Measurements from ENCODE around the gene DHX16. TPM values are rescaled to one million over a fixed set of nuclear protein-coding genes. Genes with fewer than 3 reads are reported as not detected.

Gene DHX16
- total and polyA plus RNA-seq, 2 of the 4 experiments (the other 2 are of a cell fraction), result 47.9 to 48.4 TPM

GRCh38 chr6:30700340-30700739 lies 27.5 kb upstream of the DHX16 start:
- no peak overlapping the region for H4K91ac ChIP-seq (ENCODE audit: insufficient read depth, low read depth, low read length)
- H3K14ac ChIP-seq (replicated peaks; ENCODE audit: low read depth, low read length), result no peak overlapping the region
- no peak overlapping the region for H2BK20ac ChIP-seq (ENCODE audit: low read depth, low read length)
- H2AFZ ChIP-seq (replicated peaks; ENCODE audit: low read length, poor library complexity), result no peak overlapping the region
- in situ Hi-C loops (cut with MboI; ENCODE audit: low sequenced_read_pairs) (no loop called here), intact Hi-C loops (cut with micrococcal nuclease) (no loop called here), dilution Hi-C loops (cut with HindIII; ENCODE audit: low sequenced_read_pairs, unreplicated experiment) (no loop called here)
- H3K18ac ChIP-seq (ENCODE audit: low read depth, low read length), result no peak overlapping the region
- H2BK5ac ChIP-seq (ENCODE audit: low read depth, low read length, poor library complexity, severe bottlenecking), result no peak overlapping the region
- no peak overlapping the region for H2AK9ac ChIP-seq (replicated peaks; ENCODE audit: low read depth, low read length, poor library complexity)
- TF ChIP-seq CHD1 (IDR thresholded peaks at IDR 0.05; ENCODE audit: low read depth, low read length) (no peak), NFE2L2 (IDR thresholded peaks at IDR 0.05; ENCODE audit: low read depth, low read length) (no peak), RAD21 (IDR thresholded peaks at IDR 0.05; ENCODE audit: low read length) (no peak), RCOR1 (IDR thresholded peaks at IDR 0.05; ENCODE audit: insufficient replicate concordance, low read length) (no peak), MAZ (IDR thresholded peaks at IDR 0.05; ENCODE audit: borderline replicate concordance, low read depth, low read length) (no peak), MAFK (IDR thresholded peaks at IDR 0.05; ENCODE audit: low read depth, low read length) (no peak), FOS (IDR thresholded peaks at IDR 0.05; ENCODE audit: low read depth, low read length) (no peak), ELK1 (IDR thresholded peaks at IDR 0.05; ENCODE audit: borderline replicate concordance, low read depth, low read length) (no peak), BHLHE40 (IDR thresholded peaks at IDR 0.05; ENCODE audit: low read depth, low read length) (no peak), MXI1 (IDR thresholded peaks at IDR 0.05; ENCODE audit: borderline replicate concordance, low read depth, low read length) (no peak), CTCF (conservative IDR thresholded peaks at IDR 0.05; ENCODE audit: low read depth, low read length) (no peak), RFX5 (IDR thresholded peaks at IDR 0.05; ENCODE audit: low read depth, low read length) (no peak), SMC3 (IDR thresholded peaks at IDR 0.05; ENCODE audit: low read depth, low read length) (no peak), USF2 (IDR thresholded peaks at IDR 0.05; ENCODE audit: low read depth, low read length) (no peak), CEBPB (IDR thresholded peaks at IDR 0.05; ENCODE audit: low read depth, low read length) (no peak), POLR2A (IDR thresholded peaks at IDR 0.05; ENCODE audit: low read depth, low read length) (no peak)
- no peaks in the 10 kb centered on the region for H3K4me1 ChIP-seq (ENCODE audit: control insufficient read depth, insufficient read depth, low read length)
- CTCF ChIA-PET, result no interaction called here
- DNase-seq (no peak), ATAC-seq (ENCODE audit: low read depth) (no peak)
- no peak overlapping the region for H4K5ac ChIP-seq (ENCODE audit: low read depth, low read length)
- no peaks in the 10 kb centered on the region for H3K9me3 ChIP-seq (ENCODE audit: control insufficient read depth, insufficient read depth, low read length)
- H3K9ac ChIP-seq (ENCODE audit: low read depth, low read length), result no peak overlapping the region
- H3K4me3 ChIP-seq (ENCODE audit: insufficient read depth, low read depth, low read length), result no peak overlapping the region
- BruUV-seq (replicated peaks), result no TSS peak
- no peak overlapping the region for H3K56ac ChIP-seq (ENCODE audit: extremely low read depth, insufficient read depth, low read length)
- peaks cover 2% of the 10 kb centered on the region; the same call in 1 of the 2 replicates for H3K9me1 ChIP-seq (ENCODE audit: insufficient read depth, low read length)
- no peak overlapping the region for H3K23ac ChIP-seq (ENCODE audit: low read depth, low read length)
- H3K4ac ChIP-seq (ENCODE audit: low read depth, low read length), result no peak overlapping the region
- no peak overlapping the region for H2BK120ac ChIP-seq (ENCODE audit: low read depth, low read length)
- no peaks in the 10 kb centered on the region for H3K27me3 ChIP-seq (ENCODE audit: control insufficient read depth, insufficient read depth, low read length)
- H4K20me1 ChIP-seq (ENCODE audit: insufficient read depth, low read length), result no peaks in the 10 kb centered on the region
- no peak overlapping the region for H2BK15ac ChIP-seq (ENCODE audit: low read depth, low read length)
- H2AK5ac ChIP-seq (ENCODE audit: low read depth, low read length), result no peak overlapping the region
- peaks cover 23% of the 10 kb centered on the region for H3K36me3 ChIP-seq (ENCODE audit: control insufficient read depth, insufficient read depth, low read length)
- H3K79me1 ChIP-seq (ENCODE audit: low read depth in 1 of 2, low read length in 2 of 2), result no peaks in the 10 kb centered on the region
- no peak overlapping the region for H3K4me2 ChIP-seq (ENCODE audit: low read depth, low read length)
- POLR2A ChIA-PET (ENCODE audit: unreplicated experiment), result interaction anchor here (0.6 kb wide), 1 partner anchor 34 kb away, joined by 5 read pairs; no protein-coding TSS in a partner anchor
- H4K8ac ChIP-seq (ENCODE audit: low read depth in 2 of 2, low read length in 2 of 2), result no peak overlapping the region
- no peak overlapping the region for H3K27ac ChIP-seq (ENCODE audit: insufficient read depth, low read length)
- no CpG with 5 or more reads among the region's 4 CpGs for WGBS, 2 experiments (ENCODE audit: extremely low coverage in 2 of 2, insufficient read length in 1 of 2)

Measured in IMR-90 (cell line).